H1 (cell line): Measurements from ENCODE around the gene EPB41L4B. TPM values are rescaled to one million over a fixed set of nuclear protein-coding genes. Genes with fewer than 3 reads are reported as not detected.

ENCODE experiments used
- RXRA ChIP-seq: IDR thresholded peaks from 2 replicates; pipeline ENCODE4 v1.6.1; 2011; ENCODE audit warnings: low read depth, mild to moderate bottlenecking, low read length, moderate library complexity; ENCODE audit not compliant: insufficient read depth
- SP1 ChIP-seq: IDR thresholded peaks from 2 replicates; pipeline ENCODE4 v1.6.1; 2011; ENCODE audit warnings: low read depth, low read length
- polyA plus RNA-seq, 7 experiments: library from polyadenylated mRNA; depleted of rRNA in 3 of 7; stranded (reverse) in 5 of 7; unstranded in 2 of 7; fragments of >200 nt in 5 of 7; fragments of 200-250 nt in 2 of 7; gene quantifications; 1 replicate in 5 of 7; 2 replicates in 1 of 7; 4 replicates in 1 of 7; pipeline versions ENCODE4 v1.2.1 to v1.2.3, GENCODE V29; 2011 to 2013; ENCODE audit warnings: missing spikeins in 2 of 7, mixed read lengths in 2 of 7
- total RNA-seq: library from RNA; stranded (reverse); fragmentation: NEBNext Ultra II Directional; extraction: Animal tissue kit (Norgen Biotek cat#: 25700); gene quantifications from 2 replicates; pipeline ENCODE4 v1.2.1, GENCODE V29; 2021
- TF ChIP-seq, protein P1 (sequence below): fragments of 300-600 bp; sonication (generic); IDR thresholded peaks from 2 replicates; pipeline ENCODE4 v1.7.1; 2012; ENCODE audit warnings: low read length, moderate library complexity, mild to moderate bottlenecking, inconsistent platforms; ENCODE audit not compliant: insufficient replicate concordance

Gene EPB41L4B
- total and polyA plus RNA-seq, 2 of the 8 experiments (the other 6 are each of a cell fraction or from before 2014, with no cell fraction given): 11.9 to 25.0 TPM

DNA sequence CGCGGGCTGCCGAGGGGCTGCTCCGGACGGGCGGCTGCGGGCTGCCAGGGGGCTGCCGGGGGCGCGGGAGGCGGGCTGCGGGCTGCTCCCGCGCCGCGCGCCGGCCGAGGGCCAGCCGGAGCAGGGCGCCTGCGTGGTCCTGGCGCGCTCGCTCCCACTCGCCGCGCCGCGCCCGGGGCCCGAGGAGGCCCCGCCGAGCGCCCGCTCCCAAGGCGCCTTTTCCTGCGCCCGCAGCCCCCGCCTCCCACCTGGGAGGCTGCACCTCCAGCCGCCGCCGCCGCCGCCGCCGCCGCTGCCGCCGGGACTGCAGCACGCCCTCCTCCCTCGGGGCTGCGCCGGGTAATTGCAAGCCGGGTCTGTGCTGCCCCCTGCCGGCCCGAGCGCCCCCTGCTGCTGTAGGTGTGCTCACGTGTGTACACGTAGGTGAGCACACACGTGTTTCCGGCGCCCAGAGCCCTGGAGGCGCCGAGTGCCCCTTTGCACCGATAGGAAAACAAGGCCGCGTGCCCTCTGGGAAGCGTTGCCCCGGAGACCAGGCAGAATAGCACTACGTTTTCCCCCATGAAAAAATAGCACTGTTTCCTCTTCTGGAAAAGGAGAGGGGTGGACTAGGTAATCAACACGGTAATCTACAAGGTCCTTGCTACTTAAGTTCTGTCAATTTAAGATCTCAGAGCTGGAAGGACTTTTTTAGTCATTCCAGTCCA is at the start of gene EPB41L4B (continued):
- TF ChIP-seq, protein P1, sequence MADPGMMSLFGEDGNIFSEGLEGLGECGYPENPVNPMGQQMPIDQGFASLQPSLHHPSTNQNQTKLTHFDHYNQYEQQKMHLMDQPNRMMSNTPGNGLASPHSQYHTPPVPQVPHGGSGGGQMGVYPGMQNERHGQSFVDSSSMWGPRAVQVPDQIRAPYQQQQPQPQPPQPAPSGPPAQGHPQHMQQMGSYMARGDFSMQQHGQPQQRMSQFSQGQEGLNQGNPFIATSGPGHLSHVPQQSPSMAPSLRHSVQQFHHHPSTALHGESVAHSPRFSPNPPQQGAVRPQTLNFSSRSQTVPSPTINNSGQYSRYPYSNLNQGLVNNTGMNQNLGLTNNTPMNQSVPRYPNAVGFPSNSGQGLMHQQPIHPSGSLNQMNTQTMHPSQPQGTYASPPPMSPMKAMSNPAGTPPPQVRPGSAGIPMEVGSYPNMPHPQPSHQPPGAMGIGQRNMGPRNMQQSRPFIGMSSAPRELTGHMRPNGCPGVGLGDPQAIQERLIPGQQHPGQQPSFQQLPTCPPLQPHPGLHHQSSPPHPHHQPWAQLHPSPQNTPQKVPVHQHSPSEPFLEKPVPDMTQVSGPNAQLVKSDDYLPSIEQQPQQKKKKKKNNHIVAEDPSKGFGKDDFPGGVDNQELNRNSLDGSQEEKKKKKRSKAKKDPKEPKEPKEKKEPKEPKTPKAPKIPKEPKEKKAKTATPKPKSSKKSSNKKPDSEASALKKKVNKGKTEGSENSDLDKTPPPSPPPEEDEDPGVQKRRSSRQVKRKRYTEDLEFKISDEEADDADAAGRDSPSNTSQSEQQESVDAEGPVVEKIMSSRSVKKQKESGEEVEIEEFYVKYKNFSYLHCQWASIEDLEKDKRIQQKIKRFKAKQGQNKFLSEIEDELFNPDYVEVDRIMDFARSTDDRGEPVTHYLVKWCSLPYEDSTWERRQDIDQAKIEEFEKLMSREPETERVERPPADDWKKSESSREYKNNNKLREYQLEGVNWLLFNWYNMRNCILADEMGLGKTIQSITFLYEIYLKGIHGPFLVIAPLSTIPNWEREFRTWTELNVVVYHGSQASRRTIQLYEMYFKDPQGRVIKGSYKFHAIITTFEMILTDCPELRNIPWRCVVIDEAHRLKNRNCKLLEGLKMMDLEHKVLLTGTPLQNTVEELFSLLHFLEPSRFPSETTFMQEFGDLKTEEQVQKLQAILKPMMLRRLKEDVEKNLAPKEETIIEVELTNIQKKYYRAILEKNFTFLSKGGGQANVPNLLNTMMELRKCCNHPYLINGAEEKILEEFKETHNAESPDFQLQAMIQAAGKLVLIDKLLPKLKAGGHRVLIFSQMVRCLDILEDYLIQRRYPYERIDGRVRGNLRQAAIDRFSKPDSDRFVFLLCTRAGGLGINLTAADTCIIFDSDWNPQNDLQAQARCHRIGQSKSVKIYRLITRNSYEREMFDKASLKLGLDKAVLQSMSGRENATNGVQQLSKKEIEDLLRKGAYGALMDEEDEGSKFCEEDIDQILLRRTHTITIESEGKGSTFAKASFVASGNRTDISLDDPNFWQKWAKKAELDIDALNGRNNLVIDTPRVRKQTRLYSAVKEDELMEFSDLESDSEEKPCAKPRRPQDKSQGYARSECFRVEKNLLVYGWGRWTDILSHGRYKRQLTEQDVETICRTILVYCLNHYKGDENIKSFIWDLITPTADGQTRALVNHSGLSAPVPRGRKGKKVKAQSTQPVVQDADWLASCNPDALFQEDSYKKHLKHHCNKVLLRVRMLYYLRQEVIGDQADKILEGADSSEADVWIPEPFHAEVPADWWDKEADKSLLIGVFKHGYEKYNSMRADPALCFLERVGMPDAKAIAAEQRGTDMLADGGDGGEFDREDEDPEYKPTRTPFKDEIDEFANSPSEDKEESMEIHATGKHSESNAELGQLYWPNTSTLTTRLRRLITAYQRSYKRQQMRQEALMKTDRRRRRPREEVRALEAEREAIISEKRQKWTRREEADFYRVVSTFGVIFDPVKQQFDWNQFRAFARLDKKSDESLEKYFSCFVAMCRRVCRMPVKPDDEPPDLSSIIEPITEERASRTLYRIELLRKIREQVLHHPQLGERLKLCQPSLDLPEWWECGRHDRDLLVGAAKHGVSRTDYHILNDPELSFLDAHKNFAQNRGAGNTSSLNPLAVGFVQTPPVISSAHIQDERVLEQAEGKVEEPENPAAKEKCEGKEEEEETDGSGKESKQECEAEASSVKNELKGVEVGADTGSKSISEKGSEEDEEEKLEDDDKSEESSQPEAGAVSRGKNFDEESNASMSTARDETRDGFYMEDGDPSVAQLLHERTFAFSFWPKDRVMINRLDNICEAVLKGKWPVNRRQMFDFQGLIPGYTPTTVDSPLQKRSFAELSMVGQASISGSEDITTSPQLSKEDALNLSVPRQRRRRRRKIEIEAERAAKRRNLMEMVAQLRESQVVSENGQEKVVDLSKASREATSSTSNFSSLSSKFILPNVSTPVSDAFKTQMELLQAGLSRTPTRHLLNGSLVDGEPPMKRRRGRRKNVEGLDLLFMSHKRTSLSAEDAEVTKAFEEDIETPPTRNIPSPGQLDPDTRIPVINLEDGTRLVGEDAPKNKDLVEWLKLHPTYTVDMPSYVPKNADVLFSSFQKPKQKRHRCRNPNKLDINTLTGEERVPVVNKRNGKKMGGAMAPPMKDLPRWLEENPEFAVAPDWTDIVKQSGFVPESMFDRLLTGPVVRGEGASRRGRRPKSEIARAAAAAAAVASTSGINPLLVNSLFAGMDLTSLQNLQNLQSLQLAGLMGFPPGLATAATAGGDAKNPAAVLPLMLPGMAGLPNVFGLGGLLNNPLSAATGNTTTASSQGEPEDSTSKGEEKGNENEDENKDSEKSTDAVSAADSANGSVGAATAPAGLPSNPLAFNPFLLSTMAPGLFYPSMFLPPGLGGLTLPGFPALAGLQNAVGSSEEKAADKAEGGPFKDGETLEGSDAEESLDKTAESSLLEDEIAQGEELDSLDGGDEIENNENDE: no peak
- TF ChIP-seq RXRA: no peak
- TF ChIP-seq SP1: no peak
